NB4 (cell line): ENCODE measurements around the gene CTXN1.

ENCODE experiments used
- DNase-seq: peaks from one replicate; pipeline ENCODE4 v3.0.0; 2010; ENCODE audit warnings: low read depth
- H3K4me3 ChIP-seq: one replicate; pipeline ENCODE4 v1.5.1; 2011; ENCODE audit warnings: mild to moderate bottlenecking, low read depth, low read length, moderate library complexity
- MAX ChIP-seq: IDR thresholded peaks from 2 replicates; pipeline ENCODE4 v1.6.1; 2011; ENCODE audit warnings: low read depth, low read length
- MYC ChIP-seq: IDR thresholded peaks from 2 replicates; pipeline ENCODE4 v1.6.1; 2011; ENCODE audit warnings: low read depth, low read length
- POLR2A ChIP-seq: IDR thresholded peaks from 2 replicates; pipeline ENCODE4 v1.6.1; 2011; ENCODE audit warnings: mild to moderate bottlenecking; ENCODE audit not compliant: insufficient read length; ENCODE audit errors: extremely low read depth
- TF ChIP-seq, protein P1 (sequence below): IDR thresholded peaks from one replicate; pipeline ENCODE4 v1.5.1; 2012; ENCODE audit warnings: low read depth, low read length

Gene CTXN1

DNA sequence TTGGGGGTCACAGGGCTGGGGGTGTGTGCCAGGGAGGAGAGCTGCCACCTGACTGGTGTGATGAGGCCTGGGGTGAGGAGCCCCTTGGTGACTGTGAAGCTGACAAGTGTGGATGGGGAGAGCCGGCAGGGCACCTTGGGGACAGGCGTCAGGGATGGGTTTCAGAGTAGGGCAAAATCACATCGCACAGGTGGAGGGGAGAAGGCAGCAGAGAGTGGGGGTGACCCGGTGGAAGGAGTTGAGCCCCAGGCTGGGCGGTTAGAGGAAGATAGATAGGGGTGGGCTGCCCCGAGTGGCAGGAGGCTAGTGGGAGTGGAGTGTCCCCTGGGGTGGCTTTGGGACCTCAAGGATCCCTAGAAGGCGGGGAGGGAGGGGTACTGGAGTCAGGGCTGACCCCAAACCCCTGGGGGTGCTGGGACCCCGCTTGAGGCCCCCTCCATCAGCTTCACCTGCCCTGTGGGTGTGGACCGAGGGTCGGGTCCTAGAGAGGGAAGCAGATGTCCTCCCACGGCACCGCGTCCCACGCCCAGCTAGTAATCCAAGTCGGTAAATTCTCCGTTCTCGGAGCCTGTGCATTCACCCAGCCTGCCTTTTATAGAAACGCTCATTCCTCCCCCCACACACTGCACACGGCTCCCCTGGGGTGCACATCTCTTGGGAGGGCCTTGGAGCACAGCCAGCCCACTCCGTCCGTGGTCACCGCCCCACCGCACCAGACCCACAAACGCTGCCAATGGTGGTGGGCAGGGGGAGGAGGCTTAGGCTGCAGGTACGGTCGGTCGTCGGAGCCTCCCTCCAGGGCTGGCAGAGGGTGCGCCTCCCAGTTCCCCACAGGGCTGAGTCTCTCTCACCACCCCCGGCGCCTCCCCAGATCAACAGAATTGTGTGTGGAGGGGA, 2.4 kb downstream of the CTXN1 start:
- peak; percentile 59 for DNase-seq
- H3K4me3 ChIP-seq: no peak overlapping the region
- TF ChIP-seq, protein P1, sequence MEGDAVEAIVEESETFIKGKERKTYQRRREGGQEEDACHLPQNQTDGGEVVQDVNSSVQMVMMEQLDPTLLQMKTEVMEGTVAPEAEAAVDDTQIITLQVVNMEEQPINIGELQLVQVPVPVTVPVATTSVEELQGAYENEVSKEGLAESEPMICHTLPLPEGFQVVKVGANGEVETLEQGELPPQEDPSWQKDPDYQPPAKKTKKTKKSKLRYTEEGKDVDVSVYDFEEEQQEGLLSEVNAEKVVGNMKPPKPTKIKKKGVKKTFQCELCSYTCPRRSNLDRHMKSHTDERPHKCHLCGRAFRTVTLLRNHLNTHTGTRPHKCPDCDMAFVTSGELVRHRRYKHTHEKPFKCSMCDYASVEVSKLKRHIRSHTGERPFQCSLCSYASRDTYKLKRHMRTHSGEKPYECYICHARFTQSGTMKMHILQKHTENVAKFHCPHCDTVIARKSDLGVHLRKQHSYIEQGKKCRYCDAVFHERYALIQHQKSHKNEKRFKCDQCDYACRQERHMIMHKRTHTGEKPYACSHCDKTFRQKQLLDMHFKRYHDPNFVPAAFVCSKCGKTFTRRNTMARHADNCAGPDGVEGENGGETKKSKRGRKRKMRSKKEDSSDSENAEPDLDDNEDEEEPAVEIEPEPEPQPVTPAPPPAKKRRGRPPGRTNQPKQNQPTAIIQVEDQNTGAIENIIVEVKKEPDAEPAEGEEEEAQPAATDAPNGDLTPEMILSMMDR: no peak
- TF ChIP-seq MYC (no peak), MAX (no peak)

DNA sequence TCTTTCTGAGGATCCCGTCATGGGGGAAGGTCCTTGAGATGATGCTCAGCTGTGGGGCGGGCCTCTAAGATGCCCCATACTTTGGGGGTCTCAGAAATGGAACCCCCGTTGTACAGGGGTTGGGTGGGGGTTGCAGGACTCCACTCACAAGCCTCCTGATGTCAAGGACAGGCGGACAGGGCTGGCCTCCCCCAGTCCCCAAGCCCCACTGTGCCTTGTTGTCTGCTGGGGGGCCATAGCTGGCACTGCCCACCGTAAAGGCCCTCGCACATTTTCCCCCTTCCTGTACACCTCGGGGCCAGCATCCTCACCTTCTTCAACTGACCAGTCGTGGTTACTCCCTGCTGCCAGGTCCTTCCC, 3.1 kb downstream of the CTXN1 start:
- no peak for TF ChIP-seq POLR2A
- TF ChIP-seq, protein P1: no peak
- no peak for TF ChIP-seq MAX
- no peak for TF ChIP-seq MYC
- DNase-seq: no peak
- no peak overlapping the region for H3K4me3 ChIP-seq

DNA sequence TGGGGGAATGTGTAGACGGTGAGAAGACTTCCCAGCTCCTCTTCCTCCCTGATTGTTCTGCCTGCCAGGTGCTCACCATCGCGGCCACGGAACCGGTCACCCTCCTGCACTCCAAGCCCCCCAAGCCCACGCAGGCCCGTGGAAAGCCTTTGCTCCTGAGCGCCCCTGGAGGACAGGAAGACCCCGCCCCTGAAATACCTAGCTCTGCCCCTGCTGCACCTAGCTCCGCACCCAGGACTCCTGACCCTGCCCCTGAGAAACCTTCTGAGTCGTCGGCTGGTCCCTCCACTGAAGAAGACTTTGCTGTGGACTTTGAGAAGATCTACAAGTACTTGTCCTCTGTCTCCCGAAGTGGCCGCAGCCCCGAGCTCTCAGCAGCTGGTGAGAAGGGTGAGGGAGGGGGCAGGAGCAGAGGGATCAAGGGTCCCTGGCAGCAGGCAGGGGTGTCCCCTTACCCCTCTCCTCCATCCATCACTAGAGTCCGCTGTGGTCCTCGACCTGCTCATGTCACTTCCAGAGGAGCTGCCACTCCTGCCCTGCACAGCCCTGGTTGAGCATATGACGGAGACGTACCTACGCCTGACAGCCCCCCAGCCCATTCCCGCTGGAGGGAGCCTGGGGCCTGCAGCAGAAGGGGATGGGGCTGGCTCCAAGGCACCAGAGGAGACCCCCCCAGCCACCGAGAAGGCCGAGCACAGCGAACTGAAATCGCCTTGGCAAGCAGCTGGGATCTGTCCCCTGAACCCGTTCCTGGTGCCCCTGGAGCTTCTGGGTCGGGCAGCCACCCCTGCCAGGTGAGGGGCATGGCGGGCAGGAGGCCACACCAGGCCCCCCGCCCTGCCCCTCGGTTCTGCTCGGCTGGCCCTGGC, 3.7 kb downstream of the CTXN1 start:
- H3K4me3 ChIP-seq: no peak overlapping the region
- DNase-seq: no peak
- TF ChIP-seq POLR2A (no peak), MYC (no peak), MAX (no peak)
- TF ChIP-seq, protein P1: no peak

DNA sequence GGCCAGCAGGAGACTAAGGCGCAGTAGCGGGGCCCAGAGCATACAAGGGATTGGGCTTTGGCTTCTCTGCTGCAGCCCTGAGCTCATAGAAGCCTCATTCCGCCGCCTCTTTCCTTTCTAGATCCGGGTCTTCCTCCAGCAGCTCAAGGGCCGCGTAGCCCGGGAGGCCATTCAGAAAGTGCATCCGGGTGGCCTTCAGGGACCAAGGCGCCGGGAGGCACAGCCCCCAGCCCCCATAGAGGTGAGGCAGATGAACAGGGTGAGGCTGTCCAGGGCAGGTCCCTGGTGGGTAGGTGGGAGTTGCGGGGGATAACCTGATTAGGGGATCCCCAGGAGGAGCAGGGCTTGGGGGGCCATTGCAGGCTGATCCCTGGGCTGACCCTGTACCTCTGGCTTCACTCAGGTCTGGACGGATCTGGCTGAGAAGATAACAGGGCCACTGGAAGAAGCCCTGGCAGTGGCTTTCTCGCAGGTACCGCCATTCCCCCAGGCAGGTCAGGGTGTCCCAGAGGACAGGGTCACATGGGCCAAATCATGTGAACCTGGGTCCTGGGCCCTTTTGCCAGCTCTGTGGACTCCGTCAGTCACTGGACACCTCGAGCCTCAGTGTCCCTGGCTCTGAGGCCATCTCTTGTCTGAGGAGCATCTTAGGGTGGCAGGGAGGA, 4.5 kb downstream of the CTXN1 start:
- peak overlapping the region; percentile 67 for H3K4me3 ChIP-seq
- no peak for TF ChIP-seq POLR2A
- TF ChIP-seq, protein P1: no peak
- no peak for TF ChIP-seq MAX
- no peak for TF ChIP-seq MYC
- DNase-seq: no peak

DNA sequence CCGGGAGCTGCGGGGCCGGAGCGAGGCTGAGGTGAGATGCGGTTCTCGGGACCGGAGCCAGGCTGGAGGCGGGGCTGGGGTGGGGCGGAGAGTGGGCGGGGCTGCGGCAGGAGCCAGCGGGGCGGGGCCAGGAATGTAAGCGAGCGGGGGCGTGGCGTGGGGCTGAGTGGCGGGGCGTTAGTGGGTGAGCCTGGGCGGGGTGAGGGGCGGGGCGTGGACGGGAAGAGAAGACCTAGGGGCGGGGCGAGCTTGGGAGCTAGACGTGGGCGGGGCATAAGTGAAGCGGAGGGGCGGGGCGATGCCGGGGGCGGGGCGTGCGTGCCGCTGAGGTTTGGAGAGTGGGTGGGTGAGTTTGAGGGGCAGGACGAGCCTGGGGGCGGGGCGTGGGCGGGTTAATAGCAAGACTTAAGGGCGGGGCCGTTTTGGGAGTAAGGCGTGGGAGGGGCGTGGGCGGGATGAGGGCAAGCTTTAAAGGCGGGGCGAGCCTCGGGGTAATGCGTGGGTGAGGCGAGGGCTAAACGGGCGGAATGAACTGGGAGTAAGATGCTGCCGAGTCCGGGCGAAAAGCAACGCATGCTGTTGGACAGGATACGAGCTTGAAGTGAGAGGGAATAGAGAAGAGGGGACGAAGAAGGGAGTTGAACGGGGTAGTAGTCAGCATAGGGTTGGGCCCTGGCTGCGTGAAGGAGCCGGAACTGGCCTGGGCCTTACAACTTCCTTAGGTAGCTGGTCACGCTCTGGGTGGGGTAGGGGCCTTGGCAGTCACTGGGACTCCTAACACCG, 5.2 kb downstream of the CTXN1 start:
- DNase-seq: peak; percentile 97
- no peak for TF ChIP-seq MYC
- peak; percentile 38 for TF ChIP-seq POLR2A
- TF ChIP-seq, protein P1: no peak
- peak; percentile 30; the same call in 1 of the 2 replicates for TF ChIP-seq MAX
- peak overlapping the region; percentile 67 for H3K4me3 ChIP-seq
